SU-DHL-6 (cell line): ENCODE data around the gene NTF4.
"Not testable (repeated sequence)": the region's sequence is repeated elsewhere in the genome, so short reads cannot be mapped to it uniquely, and the experiment has no call there.

ENCODE experiments used
- CTCF ChIP-seq: fragments of 200-600 bp; sonication (generic); IDR thresholded peaks from one replicate; pipeline ENCODE4 v1.5.1; 2017; ENCODE audit warnings: antibody characterized with exemption, mild to moderate bottlenecking, low read length, moderate library complexity; ENCODE audit not compliant: insufficient read depth, poor library complexity, severe bottlenecking
- EZH2phosphoT487 ChIP-seq: fragments of 200-600 bp; sonication (generic), shearing (Covaris generic); conservative IDR thresholded peaks from 2 replicates; pipeline ENCODE4 v1.6.1; 2018; ENCODE audit warnings: mild to moderate bottlenecking, antibody characterized with exemption, low read length, moderate library complexity, mixed read lengths

- TF ChIP-seq CTCF, EZH2phosphoT487: not testable (repeated sequence)
Observed at GRCh38 chr19:49043548-49043947, 21.1 kb downstream of the NTF4 start, which contains the start of gene CGB5.
